GM21619 (cell line): ENCODE measurements around the gene FOXE3.
A peak's percentile ranks its signal among the peaks of the same experiment; 100 is the strongest.

Experiments used
- ATAC-seq: cut with Tn5 transposase; IDR thresholded peaks from one replicate; pipeline ENCODE4 v1.9.1; 2021; ENCODE audit not compliant: unreplicated experiment

The FOXE3 gene

DNA sequence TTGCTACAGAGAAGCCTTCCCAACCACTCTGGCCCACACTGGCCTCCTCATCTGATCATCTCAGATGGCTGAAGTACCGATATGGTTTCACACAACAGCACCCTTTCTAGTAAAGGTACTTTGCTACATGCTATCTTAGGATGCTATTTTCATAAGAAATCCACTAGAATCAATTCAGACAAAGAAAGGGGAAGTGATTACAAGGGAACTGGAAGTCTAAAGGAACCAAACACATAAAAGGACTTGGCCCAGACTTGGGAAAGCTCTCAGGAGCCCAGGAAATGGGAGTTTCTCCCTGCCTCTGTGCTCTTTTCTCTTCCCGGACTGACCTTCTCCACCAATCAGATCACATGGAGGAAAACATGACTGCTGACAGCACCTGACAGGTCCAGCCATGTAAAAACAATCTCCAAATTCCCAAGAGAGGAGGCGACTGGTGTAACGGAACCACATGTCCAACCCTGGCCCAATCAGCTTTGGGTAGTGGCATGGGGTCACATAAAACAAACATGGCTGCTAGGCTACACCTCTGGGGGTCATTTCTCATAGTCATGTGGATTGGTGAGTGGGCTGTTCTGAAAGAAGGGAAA, 12.7 kb upstream of the FOXE3 start:
- ATAC-seq = no peak

DNA sequence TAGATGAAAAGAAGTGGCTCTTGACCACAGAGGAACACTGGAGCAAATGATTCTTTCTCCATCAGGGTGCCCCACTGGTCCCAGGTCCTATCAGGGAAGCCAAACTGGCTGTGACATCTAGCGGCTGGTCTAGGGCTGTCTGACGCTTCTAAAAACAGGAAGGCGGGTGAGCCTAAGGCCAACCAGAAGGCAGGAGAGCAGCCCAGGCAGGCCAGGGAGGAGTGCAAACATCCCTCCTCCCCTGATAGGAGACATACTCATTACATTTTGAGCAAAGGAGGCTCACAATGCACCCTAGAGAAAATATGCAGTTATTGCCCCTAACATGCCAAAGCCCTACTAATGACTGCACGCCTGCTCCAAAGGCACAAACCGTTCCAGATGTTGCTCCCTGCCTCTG, 10.4 kb upstream of the FOXE3 start:
- ATAC-seq = no peak

DNA sequence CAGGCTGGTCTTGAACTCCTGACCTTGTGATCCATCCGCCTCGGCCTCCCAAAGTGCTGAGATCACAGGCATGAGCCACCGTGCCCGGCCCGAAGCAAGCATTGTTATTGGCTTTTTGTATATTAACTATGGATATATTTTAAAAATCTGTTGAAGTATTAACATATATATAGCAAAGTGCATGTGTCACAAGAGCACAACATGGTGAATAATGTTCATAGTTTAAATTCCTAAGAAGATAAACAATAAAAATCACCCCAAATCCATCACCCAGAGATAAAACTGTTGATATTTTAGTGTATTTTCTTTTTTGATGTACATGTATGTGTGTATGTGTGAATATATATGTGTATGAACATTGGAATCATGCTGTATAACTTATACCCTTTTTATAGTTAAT, 9.1 kb upstream of the FOXE3 start:
- no peak for ATAC-seq

DNA sequence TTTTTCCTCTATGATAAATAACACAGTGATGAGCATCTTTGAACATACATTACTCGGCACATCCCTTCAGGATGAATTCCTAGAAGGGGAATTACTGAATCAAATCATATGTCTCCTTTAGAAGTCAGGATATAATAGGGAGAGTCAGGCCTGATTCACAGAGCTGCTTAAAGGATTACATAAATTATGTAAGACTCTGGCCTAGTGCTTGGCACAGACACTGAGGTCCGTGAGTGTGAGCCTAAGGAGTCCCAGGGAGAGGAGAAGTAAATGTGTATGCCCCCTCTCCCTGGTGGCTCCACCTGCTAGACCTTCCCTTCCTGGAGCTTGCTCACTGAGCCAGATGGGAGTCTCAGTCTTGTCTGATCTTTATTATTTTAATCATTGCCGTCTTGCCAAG, 8.6 kb upstream of the FOXE3 start:
- no peak for ATAC-seq

DNA sequence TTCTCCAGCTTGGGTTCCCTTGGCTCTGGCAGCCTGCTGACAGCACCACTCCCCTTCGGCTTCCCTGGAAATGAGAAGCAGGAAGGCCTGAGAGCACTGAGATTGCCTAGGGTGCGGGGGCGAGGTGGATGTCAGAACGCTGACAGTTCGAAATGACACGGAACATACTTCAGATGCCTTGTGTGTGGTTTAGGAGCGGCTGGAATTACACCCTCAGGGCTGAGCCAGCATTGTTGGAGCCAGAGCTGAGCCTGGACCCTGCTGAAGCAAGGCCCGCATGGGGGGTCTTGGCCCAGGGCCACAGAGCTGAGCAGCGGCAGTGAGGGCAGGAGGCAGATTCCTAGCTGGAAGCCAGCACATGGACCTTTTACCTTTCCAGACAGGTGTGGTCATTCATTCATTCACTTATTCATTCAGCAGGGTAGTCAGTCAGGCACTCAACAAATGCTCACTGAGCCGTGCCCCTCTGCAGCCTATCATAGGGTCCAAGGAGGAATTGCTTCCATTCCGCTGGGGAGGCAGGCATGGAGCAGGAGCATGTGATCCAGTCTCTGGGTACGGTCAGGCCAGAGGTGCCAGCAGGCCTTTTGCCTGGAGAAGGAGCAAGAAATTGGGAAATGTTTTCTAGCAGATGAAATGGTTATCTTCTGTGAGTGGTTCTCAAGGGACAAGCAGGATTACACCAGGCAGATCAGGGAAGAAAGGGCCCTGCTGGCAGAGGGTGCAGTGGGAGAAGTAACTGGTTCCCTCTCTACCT, 6.6 kb upstream of the FOXE3 start:
- no peak for ATAC-seq

DNA sequence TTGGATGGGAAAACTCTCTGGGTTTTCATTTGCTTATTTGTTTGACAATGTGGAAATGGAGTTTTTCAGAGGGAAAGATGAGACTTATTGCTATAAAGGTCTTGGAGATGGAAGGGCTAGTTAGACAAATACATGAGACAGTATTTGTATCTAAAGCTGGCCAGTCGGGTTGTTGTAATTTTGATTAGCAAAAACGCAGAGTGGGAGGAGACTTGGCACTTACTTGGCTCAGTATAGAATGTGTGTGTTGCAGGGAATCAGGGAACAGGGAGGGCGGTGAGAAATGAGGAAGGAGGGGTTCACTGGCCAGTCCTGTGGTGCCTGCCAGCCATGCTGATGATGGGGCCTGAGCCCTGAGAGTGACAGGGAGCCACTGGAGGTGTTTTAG, 6.0 kb upstream of the FOXE3 start:
- ATAC-seq = no peak

DNA sequence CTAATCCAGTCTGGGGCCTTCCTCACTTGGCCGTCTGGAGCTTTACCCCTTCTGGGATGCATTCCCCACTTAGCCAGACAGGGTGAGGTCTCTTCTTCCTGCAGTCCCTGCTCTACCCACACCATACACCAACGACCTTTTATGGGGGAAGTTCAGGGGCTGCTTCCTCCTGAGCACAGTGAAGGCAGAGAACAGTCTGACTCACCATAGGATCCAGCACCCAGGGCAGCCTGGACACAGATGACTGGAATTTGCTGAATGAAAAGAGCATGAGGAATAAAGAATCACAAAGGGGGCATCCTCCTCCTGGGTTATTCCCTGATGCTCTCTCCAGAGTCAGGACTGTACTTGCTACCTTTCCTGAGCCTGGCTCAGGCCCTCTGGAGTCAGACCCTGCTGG, 4.6 kb upstream of the FOXE3 start:
- no peak for ATAC-seq

DNA sequence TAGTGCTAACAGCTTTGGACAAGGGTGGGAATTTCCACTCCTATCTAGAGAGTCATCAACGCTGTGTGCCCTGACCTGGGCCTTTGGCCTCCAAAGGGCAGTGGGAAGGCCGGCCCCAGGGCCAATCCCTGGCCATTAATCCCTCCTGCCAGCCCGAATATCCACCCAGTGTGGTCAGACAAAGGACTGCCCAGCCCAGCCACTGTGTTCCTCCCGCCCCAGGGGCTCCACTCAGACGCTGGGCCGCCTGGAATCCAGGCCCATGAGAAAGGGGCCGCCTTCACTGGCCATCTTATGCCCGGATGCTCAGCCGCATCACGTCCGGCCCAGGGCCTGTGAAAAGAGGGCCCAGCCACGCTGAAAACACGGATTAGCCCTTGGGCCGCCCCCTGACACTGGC, 3.6 kb upstream of the FOXE3 start:
- no peak for ATAC-seq

DNA sequence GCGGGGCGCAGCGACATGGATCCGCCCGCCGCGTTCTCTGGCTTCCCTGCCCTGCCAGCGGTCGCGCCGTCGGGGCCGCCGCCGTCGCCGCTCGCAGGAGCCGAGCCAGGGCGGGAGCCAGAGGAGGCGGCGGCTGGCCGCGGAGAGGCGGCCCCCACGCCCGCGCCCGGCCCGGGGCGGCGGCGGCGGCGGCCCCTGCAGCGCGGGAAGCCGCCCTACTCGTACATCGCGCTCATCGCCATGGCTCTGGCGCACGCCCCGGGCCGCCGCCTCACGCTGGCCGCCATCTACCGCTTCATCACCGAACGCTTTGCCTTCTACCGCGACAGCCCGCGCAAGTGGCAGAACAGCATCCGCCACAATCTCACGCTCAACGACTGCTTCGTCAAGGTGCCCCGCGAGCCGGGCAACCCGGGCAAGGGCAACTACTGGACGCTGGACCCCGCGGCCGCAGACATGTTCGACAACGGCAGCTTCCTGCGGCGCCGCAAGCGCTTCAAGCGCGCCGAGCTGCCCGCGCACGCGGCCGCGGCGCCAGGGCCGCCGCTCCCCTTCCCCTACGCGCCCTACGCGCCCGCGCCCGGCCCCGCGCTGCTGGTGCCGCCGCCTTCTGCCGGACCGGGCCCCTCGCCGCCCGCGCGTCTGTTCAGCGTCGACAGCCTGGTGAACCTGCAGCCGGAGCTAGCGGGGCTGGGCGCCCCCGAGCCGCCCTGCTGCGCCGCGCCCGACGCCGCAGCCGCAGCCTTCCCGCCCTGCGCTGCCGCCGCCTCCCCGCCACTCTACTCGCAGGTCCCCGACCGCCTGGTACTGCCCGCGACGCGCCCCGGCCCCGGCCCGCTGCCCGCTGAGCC, 459 bp downstream of the FOXE3 start:
- ATAC-seq = no peak

DNA sequence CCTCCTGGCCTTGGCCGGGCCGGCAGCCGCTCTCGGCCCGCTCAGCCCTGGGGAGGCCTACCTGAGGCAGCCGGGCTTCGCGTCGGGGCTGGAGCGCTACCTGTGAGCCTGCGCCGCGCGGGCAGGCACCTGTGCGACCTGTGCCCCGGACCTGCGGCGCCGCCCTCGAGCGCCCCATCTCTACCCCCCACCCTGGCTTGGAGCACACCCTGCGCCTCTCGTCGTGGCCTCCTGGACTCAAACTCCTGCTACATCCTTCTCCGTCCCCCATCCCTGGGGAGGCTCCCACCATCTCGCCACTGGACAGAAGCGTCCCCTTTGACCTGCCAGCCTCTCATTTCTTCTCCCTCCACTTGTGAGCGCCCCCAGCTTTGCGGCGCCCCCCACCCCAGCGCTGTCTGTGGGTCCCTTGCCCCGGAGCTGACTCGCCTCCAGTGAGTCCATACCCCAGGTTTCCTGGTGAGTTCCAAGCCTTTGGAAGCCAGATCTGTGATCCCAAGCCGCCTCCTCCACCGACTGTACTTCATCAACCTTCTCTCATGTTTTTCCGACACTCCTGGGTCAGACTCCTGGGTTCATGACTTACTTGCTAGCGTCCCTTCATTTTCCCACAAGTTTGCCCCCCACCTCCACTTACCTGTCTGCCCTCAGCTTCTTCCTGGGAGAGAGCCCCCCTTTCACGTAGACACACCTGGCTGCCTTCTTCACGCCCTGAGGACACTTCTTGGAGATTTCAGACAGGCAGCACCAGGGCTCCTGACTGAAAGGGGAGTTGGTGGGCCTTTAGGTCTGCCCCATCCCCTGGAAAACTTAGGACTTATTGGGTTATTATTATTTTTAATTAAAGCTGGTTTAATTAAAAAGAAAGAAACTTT, 1.3 kb downstream of the FOXE3 start:
- no peak for ATAC-seq

DNA sequence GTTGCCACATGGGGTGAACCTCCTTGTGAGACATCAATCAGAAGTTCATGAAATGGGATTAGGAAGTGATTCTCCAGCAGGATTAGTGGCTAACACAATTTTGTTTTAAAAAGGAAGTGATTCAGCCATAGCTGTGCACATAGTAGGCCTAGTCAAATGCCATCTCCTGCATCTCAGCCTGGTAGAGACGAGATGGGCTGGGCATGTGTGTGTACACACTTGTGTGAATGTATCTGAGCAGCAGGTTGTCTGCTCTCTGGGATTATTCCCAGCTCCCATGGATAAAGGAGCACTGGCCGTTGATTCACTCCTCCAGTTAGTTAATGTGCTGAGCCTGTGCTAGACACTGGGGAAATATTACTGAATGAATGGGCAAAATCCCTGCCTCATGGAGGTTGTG, 2.0 kb downstream of the FOXE3 start:
- no peak for ATAC-seq

DNA sequence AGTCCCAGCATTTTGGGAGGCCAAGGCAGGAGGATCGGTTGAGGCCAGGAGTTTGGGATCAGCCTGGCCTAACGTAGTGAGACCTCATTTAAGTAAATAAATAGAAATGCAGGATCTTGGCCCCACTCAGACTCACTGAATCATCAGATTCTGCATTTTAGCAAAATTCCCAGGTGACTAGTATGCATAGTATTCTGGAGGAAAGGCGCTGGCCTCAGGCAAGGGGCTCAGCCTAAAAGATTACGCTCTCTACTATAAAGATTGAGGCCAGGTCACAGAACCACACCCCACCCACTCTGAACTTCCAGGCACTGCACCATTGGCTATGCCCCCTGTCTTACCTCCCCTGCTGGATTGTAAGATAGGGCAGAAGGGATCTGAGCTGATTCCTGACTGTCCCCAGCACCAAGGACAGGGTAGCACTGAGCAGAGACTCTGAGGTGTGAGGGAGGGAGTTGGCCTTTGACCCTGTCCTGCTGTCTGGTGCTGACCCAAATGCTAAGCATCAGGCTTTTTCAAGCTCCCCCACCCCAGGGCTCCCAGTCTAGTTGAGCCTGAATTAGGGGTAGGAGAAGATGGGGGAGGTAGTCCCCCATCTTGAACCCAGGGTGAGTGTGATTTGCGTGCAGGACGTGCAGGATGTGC, 2.7 kb downstream of the FOXE3 start:
- ATAC-seq = no peak

DNA sequence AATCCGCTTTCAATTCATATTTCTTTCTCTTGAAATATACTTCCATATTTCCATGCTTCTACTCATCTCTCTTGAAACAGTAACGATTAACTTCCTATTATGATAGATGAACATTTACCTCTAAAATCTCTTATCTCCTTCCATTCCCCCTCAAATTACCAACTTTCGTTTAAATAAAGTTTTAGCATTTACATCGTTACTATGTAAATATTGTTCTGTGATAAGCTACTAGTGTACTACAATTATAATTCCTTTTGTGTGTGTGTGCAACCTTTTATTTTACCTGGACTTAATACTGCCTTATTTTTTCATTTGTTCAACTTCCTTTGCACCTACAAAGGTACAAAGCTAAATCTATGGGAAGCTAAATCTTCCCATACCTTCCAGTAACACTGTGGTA, 4.5 kb downstream of the FOXE3 start:
- no peak for ATAC-seq

DNA sequence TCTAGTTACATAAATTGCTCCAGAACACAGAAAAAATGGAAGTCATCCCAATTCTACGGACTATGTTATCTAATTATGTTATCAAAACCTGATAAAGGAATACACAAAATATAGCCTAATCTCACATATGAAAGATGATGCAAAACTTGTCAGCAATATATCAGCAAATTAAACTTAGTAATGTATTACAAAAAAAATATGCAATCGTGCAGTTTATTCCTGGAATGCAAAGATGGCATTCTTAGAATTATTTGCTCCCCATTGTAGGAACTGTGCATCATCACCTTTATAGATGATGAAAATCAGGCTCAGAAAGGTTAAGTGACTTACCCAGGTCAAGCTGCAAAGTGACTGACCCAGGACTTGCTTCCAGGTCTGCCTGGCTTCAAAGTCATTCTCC, 7.8 kb downstream of the FOXE3 start:
- no peak for ATAC-seq

DNA sequence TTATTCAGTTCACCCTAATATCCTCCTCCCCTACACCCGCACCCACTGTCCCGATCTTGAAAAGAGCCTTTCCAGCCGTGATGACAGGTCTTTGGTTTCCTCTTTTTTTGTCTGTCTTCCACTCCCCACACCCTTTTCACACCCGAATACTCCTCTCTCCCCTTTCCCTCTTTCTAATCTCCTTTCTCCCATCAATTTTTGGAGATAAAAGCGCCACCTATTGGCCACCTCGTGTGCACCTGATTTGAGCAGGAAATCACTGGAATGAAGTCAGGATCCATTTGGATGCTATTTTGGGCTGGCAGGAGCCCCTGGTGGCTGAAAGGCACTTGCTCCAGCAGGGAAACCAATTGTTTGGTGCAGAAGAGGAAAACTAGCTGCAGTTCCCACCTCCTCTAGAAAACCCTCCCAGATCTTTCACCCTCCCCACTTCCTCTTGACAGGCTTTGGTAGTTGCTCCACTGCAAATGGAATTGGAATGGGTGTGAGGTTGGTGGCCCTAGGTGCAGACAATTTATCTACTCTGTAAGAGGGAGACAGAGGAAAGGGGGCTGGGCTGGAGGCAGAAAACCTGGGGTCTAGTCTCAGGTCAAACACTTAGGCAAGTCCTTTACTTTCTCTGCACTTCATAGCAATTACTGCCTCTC, 8.4 kb downstream of the FOXE3 start:
- ATAC-seq = no peak

DNA sequence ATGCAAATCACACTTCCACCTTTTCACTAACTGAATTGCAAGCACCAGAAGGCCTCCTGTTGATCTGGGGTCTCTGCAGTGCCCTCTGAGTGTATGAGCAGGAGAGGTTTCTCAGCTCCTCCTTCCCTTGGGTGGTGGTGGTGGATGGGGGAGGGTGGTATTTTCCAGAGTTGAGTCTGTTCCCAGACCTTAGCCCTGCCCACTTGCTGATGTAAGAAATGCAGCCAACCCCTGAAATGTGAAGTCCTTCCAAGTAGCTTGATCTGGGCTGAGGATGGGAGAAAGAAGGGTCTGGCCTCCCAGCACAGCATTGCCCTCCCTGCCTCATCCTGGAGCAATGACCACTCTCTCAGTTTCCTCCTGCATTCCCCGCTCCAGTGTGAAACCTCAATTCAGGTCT, 15.4 kb downstream of the FOXE3 start:
- no peak for ATAC-seq

DNA sequence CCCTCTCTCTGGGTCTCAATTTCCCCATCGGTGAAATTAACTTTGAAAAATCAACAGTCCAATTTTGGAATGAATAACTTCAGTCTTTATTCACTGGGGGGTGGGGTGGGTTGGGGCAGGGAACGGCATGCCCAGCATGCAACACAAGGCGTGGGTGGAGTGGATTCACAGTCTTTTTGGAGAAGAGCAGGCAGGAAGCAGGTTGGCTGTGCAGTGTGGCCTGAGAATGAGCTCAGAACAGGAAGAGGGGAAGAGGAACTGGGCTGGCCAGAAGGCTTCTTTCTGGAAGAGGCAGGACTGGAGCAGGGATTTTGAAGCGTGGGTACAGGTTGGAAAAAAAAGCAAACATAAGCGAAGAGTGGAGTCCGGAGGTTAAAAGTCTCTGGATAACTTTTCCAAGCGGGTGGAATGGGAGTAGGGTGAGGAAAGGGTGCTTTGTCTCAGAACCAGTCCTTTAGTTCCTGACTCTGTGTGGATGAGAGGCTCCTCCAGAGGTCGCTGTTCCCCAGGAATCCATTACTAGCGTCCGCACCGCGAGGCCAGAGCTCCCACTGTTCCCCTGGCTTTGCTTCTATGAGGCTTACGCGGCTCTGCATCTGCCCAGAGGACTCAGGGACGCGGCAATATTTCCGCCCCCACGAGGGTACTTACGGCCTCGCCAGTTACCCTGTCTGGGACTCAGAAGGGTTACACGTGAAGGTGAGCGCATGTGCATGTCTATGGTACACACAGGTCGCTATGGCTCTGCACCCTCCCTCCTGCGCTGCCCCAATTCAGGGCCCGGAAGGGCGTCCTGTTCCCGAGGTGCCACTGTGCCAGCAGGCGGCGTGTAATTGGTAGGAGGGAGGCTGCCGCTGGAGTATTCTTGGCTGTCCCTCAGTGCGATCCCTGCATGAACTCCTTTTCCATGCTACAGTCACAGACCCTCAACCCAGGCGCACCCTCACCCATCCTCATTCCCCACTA, 16.3 kb downstream of the FOXE3 start:
- ATAC-seq = peak; percentile 32

DNA sequence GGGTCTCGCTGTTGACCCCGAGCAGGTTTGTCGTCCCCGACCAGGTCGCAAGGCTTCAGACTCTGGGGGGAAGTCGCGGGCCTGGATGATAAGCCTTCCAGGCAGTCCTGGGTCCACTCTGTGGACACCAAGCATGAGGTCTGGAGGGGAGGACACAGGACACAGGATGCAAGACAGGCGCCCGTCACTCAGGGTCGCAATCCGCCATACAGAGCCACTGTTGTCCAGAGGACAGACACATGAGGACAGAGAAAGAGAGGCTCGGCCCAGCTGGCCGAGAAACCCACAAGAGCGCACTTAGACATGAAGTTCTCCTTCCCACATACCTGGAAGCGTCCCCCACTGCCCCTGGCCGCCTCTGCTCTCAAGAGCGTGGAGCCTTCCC, 16.9 kb downstream of the FOXE3 start:
- ATAC-seq = no peak

DNA sequence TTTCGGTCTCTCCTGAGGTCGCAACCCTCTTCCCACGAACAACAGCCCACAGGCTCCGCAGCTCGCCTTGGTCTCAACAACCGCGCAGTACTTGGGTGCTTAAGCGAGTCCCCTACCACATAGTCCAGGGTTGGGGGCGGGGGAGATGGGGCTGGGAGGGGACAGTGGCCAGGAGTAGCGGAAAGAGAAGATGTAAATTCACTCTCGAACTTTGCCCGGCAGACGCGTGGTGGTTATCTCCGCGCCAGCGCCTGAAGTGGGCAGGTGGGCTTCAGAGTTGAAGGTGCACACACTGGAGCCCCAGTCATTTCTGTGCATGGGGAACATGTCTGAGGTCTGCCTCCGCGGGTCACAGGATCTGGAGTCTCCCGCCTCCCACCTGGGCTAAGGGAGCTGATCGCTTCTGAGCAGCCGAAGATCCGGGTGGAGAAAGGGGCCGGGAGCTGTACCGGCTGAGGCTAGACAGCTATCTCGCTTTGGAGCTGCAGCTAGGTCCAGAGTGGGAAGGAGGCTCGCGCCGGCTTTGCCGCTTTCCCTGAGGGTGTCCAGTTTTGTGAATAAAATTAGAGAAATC, 17.5 kb downstream of the FOXE3 start:
- ATAC-seq = no peak
